ENCODE data around the gene METTL25B. TPM values are rescaled to one million over a fixed set of nuclear protein-coding genes. Genes with fewer than 3 reads are reported as not detected.

METTL25B gene
- total RNA-seq, 5 donors from 2014 or later (not counting 1 experiment from before 2014, with no cell fraction given): 13.0 to 36.1 (median 32.3) TPM

GRCh38 chr1:156785458-156785857 lies 57.2 kb downstream of the METTL25B start:
- no peaks in the 10 kb centered on the region for H3K9me3 Mint-ChIP-seq
- ATAC-seq (replicated peaks in 1 of 4) (no peak), DNase-seq (no peak)
- Histone ChIP-seq H3K9me3 (no peaks in the 10 kb centered on the region), H3K27me3 (replicated peaks in 1 of 2; ENCODE audit: control insufficient read depth in 2 of 2, extremely low read depth in 1 of 2, insufficient read depth in 2 of 2, low read length in 1 of 2) (no peaks in the 10 kb centered on the region), H3K4me1 (ENCODE audit: control insufficient read depth in 1 of 2, extremely low read depth in 1 of 2, insufficient read depth in 2 of 2, low read length in 2 of 2) (no peaks in the 10 kb centered on the region), H3K27ac (ENCODE audit: low read length) (no peak overlapping the region), H3K36me3 (ENCODE audit: control insufficient read depth in 2 of 2, extremely low read depth in 1 of 2, insufficient read depth in 1 of 2, low read length in 1 of 2) (peaks cover 0 to 46% of the 10 kb centered on the region in 2 donors), H3K4me3 (ENCODE audit: control insufficient read depth in 1 of 2, extremely low read depth in 1 of 2, low read length in 1 of 2) (no peak overlapping the region)
- no peak overlapping the region for H3K4me3 Mint-ChIP-seq
- H3K36me3 Mint-ChIP-seq: peaks cover 44% of the 10 kb centered on the region
- 100% methylated on average over 1 of the region's 6 CpGs for WGBS (ENCODE audit: insufficient coverage)
- POLR2A ChIA-PET: no interaction called here
- CTCF ChIA-PET: interaction anchor here in 1 of 2 donors (1.2 kb wide), 1 partner anchor 29 kb away, joined by 5 read pairs; no protein-coding TSS in a partner anchor
- peaks cover 6 to 25% (median 22%) of the 10 kb centered on the region in 3 donors for H3K4me1 Mint-ChIP-seq
- no peak overlapping the region for H3K27ac Mint-ChIP-seq
- H3K27me3 Mint-ChIP-seq: no peaks in the 10 kb centered on the region

Other genes starting within 250 kb of the METTL25B start
- gene MEF2D, start 227.7 kb upstream of the METTL25B start, total RNA-seq: 100 to 1,000 TPM in 2 of 5 donors, 10 to 100 TPM in 3; 60.7 to 133 (median 79.3) TPM
- gene IQGAP3, start 155.9 kb upstream of the METTL25B start, total RNA-seq: under 1 TPM in 4 of 5 donors, not detected in 1; 0.13 to 0.19 (median 0.18) TPM
- gene TTC24, start 148.7 kb upstream of the METTL25B start, total RNA-seq: 10 to 100 TPM in 4 of 5 donors, 1 to 10 TPM in 1; 9.9 to 43.6 (median 16.4) TPM
- 10 to 100 TPM; 32.4 to 47.7 (median 41.7) TPM for gene NAXE, start 136.7 kb upstream of the METTL25B start, total RNA-seq
- gene GPATCH4, start 127.0 kb upstream of the METTL25B start, total RNA-seq: 10 to 100 TPM; 34.3 to 41.6 (median 40.6) TPM
- gene HAPLN2, start 109.1 kb upstream of the METTL25B start, total RNA-seq: under 1 TPM in 1 of 5 donors, not detected in 4; 0.33 TPM
- not detected for gene BCAN, start 86.4 kb upstream of the METTL25B start, total RNA-seq
- under 1 TPM in 3 of 5 donors, not detected in 2; 0.10 to 0.35 (median 0.25) TPM for gene NES, start 51.1 kb upstream of the METTL25B start, total RNA-seq
- 1 to 10 TPM in 4 of 5 donors, under 1 TPM in 1; 0.76 to 3.6 (median 1.6) TPM for gene CRABP2, start 22.9 kb upstream of the METTL25B start, total RNA-seq
- 10 to 100 TPM; 35.3 to 63.7 (median 44.3) TPM for gene ISG20L2, start 297 bp downstream of the METTL25B start, total RNA-seq
- gene MRPL24, start 12.6 kb downstream of the METTL25B start, total RNA-seq: 10 to 100 TPM; 23.8 to 66.6 (median 52.6) TPM
- 100 to 1,000 TPM in 2 of 5 donors, 10 to 100 TPM in 3; 72.9 to 108 (median 90.3) TPM for gene HDGF, start 23.2 kb downstream of the METTL25B start, total RNA-seq
- gene PRCC, start 39.1 kb downstream of the METTL25B start, total RNA-seq: 10 to 100 TPM; 55.3 to 67.7 (median 65.4) TPM
- gene SH2D2A, start 88.4 kb downstream of the METTL25B start, total RNA-seq: 100 to 1,000 TPM in 1 of 5 donors, 10 to 100 TPM in 4; 42.8 to 110 (median 66.8) TPM
- under 1 TPM in 1 of 5 donors, not detected in 4; 0.07 TPM for gene INSRR, start 130.6 kb downstream of the METTL25B start, total RNA-seq
- 1 to 10 TPM in 1 of 5 donors, under 1 TPM in 4; 0.36 to 1.2 (median 0.60) TPM for gene NTRK1, start 132.4 kb downstream of the METTL25B start, total RNA-seq
- under 1 TPM; 0.09 to 0.67 (median 0.28) TPM for gene PEAR1, start 165.2 kb downstream of the METTL25B start, total RNA-seq
- gene LRRC71, start 192.2 kb downstream of the METTL25B start, total RNA-seq: not detected

All from T-cell (primary cell).